IMR-90 (cell line): ENCODE results near the gene SNED1.

ENCODE experiments used
- CHD1 ChIP-seq: IDR thresholded peaks from 2 replicates; pipeline ENCODE4 v1.6.1; 2012; ENCODE audit warnings: low read depth, low read length, improper control_type of control experiment
- CTCF ChIP-seq: conservative IDR thresholded peaks from 2 replicates; pipeline ENCODE4 v1.5.1; 2012; ENCODE audit warnings: mild to moderate bottlenecking, low read depth, low read length, improper control_type of control experiment

GRCh38 chr2:241133436-241133820 is 135.0 kb downstream of the SNED1 start:
- TF ChIP-seq CHD1 (no peak), CTCF (no peak)
